A549 treated with DMSO at 1 μM for 4 hours (cell line): ENCODE measurements around the gene WNK3. TPM values are rescaled to one million over a fixed set of nuclear protein-coding genes. Genes with fewer than 3 reads are reported as not detected.

Experiments used
- total RNA-seq: library from RNA; stranded (reverse); fragments of 200-300 nt; extraction: Qiagen RNA extraction; gene quantifications from 5 replicates; pipeline ENCODE4 v1.2.3, GENCODE V29; 2022; ENCODE audit warnings: low read depth

Gene WNK3
- 0.01 TPM in 2 of 5 replicates, not detected in the others for total RNA-seq

DNA sequence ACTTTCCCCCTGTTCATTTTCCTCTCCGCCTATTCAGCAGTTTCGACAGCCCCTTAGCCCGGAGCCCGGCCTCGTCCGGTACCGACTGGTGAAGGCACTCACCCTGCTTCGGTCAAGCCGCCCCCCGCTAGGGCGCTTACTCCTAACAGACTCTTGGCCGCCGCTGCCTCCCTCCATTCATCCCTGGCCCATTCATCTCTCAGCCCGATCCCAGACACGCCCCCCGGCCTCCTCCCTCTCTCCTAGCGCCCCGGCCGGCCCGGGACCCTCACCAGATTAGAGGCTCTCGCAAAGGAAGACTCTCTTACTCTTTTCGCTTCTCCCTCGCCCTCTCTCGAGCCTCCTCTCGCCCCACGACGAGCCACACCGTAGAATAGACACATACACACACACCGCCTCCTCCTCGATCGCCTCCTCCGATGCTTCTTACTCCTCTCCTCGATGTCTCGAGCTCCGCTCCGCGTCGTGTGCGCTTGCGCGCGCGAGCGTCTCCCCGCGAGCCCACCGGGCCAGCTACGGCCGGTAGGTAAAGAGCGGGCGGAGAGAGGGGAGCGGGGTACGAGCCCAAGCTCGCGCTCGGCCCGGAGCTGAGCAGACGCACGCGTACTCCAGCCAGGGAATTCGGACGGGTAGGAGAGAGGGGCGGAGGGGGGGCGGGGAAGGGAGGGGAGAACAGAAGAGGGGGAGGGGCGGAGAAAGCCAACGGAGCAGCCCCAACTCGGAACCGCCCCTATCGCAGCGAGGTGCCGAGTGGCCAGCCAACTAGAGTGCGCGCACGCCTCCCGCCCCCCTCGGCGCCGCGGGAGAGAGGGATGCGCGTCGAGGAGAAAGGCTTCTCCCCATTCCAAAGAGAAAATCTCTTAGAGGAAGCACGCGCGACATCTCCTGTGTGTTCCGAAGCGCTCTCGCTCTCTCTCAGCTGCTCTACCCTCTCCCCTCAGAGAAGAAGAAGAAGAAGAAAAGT is at the start of gene WNK3:
Gene WNK3 (minus strand): TSS at position 633 of the 964 bp plus-strand sequence.

GRCh38 chrX:54182864-54183613 is 174.8 kb downstream of the WNK3 start, which contains the start of gene FAM120C:
TSS of gene FAM120C (minus strand) at chrX:54183254. CDS start at chrX:54183198, 56 bp downstream.

Other genes starting within 250 kb of the WNK3 start
- 4.7 to 6.6 TPM (median 5.2 TPM) in 5 replicates for gene FAM120C, start 174.8 kb downstream of the WNK3 start, total RNA-seq
- gene TSR2, start 82.4 kb upstream of the WNK3 start, total RNA-seq = 53.6 to 58.3 TPM (median 55.9 TPM) in 5 replicates
- 5.8 to 9.9 TPM (median 7.7 TPM) in 5 replicates for gene FGD1, start 138.2 kb upstream of the WNK3 start, total RNA-seq
- 19.9 to 25.7 TPM (median 24.1 TPM) in 5 replicates for gene GNL3L, start 172.2 kb upstream of the WNK3 start, total RNA-seq